ENCODE results near the gene HK1.

DNA sequence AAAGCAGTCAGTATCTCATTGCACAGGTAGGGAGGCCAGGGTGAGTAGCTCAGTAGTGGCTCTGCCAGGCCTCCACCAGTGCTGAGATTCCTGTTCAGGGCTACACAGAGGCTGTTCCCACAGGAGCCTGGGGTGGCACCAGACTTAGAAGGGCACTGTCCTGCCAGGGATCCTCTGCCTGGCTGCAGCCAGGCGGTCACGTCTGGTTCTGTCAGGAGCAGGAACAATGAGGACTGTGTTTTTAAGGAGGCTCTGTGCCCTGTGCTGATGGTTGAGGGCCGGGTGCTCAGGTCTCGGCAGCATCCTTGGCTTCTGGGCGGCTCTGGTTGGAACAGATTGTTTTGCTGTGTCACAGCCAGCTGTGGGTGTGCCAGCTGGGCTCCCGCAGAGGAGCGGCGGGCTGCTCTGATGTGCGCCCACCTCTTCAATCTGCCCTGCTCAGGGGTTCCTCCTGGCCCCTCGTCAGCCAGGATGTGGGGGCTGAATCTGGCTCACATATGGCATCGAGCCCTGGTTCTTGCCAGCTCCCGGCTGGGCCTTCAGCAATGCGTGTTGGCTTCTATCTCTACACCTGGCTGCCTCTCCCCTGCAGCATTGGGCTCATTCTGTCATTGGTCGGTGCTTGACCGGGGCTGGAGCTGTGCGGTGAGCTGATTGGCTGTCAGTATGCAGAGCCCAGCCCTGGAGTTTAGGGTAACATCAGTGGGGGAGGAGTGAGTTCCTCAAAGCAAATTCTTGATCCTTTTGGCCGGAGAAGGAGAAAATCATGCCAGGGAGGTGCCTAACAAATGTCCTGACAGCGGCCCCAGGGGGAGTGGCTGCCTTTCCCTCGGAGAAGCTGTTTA is 97.2 kb downstream of the HK1 start:
- TF ChIP-seq, protein P1, sequence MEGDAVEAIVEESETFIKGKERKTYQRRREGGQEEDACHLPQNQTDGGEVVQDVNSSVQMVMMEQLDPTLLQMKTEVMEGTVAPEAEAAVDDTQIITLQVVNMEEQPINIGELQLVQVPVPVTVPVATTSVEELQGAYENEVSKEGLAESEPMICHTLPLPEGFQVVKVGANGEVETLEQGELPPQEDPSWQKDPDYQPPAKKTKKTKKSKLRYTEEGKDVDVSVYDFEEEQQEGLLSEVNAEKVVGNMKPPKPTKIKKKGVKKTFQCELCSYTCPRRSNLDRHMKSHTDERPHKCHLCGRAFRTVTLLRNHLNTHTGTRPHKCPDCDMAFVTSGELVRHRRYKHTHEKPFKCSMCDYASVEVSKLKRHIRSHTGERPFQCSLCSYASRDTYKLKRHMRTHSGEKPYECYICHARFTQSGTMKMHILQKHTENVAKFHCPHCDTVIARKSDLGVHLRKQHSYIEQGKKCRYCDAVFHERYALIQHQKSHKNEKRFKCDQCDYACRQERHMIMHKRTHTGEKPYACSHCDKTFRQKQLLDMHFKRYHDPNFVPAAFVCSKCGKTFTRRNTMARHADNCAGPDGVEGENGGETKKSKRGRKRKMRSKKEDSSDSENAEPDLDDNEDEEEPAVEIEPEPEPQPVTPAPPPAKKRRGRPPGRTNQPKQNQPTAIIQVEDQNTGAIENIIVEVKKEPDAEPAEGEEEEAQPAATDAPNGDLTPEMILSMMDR (IDR thresholded peaks at IDR 0.05; ENCODE audit: low read depth, low read length), result no peak
- TF ChIP-seq, protein P2, sequence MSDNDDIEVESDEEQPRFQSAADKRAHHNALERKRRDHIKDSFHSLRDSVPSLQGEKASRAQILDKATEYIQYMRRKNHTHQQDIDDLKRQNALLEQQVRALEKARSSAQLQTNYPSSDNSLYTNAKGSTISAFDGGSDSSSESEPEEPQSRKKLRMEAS (IDR thresholded peaks at IDR 0.05; ENCODE audit: low read depth, low read length), result no peak
- TF ChIP-seq POLR2A (IDR thresholded peaks at IDR 0.05; ENCODE audit: extremely low read depth, insufficient read length) (no peak), MYC (IDR thresholded peaks at IDR 0.05; ENCODE audit: low read depth, low read length) (no peak)

All from NB4 (cell line).